ENCODE results near the gene WASHC1.
"Not testable (repeated sequence)": the region's sequence is repeated elsewhere in the genome, so short reads cannot be mapped to it uniquely, and the experiment has no call there.

The WASHC1 gene, protein sequence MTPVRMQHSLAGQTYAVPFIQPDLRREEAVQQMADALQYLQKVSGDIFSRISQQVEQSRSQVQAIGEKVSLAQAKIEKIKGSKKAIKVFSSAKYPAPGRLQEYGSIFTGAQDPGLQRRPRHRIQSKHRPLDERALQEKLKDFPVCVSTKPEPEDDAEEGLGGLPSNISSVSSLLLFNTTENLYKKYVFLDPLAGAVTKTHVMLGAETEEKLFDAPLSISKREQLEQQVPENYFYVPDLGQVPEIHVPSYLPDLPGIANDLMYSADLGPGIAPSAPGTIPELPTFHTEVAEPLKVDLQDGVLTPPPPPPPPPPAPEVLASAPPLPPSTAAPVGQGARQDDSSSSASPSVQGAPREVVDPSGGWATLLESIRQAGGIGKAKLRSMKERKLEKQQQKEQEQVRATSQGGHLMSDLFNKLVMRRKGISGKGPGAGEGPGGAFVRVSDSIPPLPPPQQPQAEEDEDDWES
- 2.8 to 11.9 reads per million in 2 donors for total RNA-seq

DNA sequence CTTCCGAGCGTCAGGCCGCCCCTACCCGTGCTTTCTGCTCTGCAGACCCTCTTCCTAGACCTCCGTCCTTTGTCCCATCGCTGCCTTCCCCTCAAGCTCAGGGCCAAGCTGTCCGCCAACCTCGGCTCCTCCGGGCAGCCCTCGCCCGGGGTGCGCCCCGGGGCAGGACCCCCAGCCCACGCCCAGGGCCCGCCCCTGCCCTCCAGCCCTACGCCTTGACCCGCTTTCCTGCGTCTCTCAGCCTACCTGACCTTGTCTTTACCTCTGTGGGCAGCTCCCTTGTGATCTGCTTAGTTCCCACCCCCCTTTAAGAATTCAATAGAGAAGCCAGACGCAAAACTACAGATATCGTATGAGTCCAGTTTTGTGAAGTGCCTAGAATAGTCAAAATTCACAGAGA is at the start of gene WASHC1:
Gene WASHC1, minus strand, starts transcription at position 101 of the 400 bp plus-strand sequence. CDS start 4,457 bp downstream, outside the sequence.
- not testable (repeated sequence) for DNase-seq

DNA sequence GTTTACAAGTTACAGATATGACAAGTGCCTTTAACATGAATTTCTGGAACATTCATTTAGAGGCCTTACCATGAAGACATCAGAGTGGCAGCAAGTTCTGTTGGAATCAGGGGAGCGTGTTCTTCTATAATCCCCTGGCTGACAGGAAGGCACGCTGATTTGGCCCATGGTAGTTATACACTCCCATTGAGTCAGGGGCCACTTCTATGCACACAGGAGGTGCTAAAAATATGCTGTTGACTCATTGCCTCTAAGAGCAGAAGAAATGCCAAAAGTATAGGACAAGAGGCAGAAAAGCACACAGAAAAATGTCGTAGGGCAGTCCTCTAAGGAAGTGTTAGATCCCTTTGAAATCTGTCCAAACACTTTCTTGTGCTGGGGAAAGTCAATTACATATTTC is 49.1 kb upstream of the WASHC1 start:
- DNase-seq = not testable (repeated sequence)

DNA sequence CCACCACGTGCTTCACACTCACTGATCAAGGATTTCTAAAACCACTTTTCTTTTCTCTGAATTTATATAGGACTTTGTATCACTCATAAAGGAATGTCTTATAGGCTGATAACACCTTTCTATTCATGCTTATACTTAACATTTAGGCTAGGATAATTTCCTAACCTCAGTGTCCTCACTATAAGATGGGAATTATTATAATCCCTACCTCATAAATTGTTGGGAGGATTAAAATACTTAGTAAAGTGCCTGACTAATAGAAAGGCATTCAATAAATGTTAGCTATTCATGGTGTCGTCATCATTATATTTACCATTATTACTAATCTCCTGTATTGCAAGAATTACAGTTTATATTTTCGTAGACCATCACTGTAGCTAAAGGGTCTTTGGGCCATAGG is 47.1 kb upstream of the WASHC1 start:
- not testable (repeated sequence) for DNase-seq

DNA sequence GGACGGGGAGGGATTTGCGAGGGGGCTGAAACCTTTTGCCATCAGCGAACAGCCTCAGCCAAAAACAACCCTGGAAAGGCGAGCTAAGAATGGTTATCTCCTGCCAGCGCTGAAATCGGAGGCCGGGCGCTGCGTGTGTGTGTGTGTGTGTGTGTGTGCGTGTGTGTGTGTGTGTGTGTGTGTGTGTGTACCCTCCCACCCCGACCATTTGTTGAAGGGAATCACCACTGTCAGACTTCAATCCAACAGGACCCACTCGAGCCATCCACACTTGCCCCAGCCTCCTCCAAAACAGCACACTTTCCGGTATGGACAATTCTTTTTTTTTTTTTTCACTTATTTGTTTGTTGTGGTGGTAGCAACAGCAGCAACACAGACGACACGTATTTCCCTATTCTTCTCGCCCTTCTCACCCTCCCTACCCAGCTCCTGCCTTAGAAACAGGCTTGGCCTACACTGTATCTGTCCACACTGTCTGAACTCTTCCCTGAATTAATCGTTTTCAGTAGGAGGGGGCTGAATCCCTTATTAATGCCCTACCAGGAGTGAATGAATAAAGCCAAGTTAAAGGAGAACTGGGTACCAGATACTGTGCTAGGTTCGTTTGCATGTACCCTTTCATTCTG is 44.8 kb upstream of the WASHC1 start:
- DNase-seq = not testable (repeated sequence)

DNA sequence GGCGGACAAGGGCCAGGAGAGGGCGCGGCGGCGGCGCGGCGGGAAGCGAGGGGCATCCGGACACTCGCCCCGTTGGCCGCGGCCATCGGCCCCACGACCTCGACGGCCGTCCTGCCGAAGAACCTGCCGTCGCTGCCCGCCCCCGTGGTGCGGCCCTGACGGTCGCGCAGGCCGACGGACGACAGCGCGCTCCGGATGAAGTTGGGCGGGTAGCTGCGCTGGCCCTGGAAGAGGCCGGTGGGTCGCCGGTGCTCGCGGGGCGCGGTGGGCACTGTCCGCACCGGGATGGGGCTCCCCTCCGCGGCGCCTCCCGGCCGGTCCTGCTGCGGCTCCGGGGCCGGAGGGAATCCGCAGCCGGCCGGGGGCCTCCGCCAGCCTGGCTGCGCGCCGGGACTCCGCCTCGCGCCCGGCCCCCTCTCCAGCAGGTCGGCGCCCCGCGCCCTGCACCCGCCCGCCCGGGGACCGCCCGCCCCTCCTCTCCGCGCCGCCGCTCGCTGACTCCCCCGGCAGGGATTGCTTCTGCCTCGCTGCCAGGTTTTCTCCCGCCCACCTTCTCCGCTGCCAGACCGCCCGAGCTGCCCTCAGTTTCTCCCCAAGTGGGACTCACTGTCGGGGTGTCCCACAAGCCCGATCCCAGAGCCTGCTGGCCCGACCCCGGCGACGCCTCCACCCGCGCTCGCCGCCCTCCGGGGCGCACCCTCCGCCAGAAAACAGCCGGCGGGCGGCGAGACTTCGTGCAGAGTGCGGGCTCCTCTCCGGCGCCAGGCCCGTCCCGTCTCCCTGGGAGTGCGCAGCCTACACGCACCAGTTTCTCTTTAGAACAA is 44.0 kb upstream of the WASHC1 start:
- DNase-seq = peak in 1 of 5 experiments; percentile 13

DNA sequence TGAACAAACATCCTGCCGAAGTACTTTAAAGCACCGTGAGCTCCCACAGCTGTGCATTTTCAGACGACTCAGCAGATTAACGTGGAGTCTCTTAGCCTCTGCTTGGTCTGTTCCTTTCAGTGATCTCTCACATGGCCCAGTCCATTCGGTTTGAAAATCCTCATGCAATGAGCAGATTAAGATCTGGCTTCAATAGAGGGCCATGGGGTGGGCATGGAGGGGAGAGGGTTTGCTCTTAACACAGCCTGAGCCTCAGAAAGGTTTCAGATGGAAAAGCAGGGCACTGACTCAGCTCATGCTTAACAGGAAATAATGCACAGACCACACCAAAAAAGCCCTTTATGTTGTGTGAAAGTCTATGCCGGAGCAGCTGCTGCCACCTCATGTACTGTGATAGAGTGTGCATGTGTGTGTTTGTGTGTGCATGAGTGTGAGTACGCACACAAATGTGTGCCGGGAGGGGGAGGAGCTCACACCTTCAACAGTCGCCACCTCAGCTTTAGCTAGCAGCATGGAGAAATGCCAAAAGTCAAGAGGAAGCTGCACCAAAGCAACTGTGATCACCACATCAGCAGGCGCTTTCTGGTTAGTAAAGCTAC is 33.9 kb upstream of the WASHC1 start:
- peak in 3 of 5 experiments; percentile 10 to 90 (median 70) for DNase-seq

DNA sequence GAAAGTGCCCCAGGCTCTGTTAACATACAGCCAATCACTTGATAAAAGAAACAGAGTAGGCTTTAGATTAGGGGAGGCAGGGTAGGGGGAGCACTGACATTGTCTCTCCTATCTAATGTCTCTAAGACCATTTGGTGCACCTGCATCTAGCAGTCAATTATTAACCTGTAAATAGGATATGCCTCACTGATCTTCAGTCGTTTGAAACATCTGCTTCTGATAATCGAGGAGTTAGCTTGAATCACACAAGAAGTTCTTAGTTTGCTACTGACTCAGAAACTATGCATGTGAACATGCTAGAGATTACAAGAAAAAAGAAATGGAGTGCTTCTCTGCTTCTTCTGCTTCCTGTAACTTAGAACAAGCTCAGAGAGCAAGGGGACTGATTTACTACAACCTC is 23.4 kb upstream of the WASHC1 start:
- not testable (repeated sequence) for DNase-seq

DNA sequence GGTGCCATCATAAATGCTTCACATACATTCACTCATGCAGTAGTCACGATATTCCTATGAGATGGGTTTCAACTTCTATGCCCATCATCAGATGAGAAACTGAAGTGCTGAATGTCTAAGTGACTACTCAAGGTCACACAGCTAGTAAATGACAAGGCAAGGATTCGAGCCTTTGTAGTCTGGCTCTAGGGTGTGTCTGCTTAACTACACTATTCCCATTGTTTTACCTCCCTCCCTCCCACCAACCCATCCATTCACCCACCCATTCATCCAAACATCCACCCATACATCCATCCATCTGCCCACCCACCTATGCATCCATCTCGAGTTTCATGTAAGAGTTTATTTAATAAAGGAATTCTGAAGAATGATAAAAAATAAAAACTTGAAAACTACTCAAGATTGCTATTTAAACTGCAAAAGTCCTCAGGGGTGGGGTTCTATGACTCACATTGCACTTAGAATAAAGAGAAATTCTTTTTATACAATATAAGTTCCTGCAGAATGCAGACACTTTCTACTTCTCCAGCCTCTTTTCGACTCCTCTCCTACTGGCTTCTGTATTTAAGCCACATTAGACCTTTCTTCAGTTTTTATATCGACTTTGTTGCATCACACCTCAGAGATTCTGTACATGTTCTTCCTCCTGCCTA is 19.1 kb upstream of the WASHC1 start:
- DNase-seq = not testable (repeated sequence)

DNA sequence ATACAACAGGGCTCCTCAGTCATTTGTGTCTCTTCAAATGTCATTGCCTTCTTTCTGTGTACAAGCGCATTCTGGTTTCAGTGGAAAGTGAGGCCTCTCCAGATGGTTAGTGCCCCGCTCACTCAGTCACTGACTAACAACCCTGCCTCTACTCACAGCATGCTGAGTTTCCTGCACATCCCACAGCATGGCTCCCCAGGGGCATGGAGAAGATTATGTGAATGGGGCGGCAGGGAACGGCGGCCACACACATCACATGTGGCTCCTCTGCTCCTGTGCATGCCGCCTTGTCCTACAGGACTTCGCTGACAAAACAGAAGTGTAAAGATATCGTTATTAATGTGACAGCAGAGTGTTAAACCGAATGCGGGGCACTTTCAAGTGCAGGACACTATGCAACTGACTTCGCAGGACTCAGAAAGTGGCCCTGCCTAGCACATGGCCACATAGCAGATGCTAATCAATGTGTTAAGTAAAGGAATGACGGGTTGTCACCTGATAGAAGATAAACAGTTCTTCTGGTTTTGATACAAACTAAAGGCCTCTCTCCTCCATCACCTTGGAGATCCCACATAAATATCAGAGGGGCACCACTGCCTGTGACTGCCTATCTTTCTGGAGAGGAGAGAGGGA is 17.5 kb upstream of the WASHC1 start:
- not testable (repeated sequence) for DNase-seq

DNA sequence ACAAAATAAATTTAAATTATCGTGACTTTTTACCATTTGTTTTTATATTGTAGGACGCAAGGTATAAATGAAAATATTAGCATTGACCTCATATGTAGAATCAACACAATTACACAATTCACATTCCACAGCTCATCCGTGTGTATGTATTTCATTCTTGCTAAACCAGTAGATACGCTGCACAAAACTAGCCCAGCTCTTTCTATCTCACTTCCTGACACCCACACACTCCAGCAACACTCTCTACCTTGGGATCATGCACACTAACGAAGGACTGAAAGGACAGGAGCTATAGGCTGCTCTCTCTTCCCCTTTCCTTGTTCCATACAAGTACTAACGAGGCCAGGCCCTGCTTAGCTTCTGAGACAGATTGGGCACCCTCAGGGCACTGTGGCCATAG is 16.9 kb upstream of the WASHC1 start:
- not testable (repeated sequence) for DNase-seq

DNA sequence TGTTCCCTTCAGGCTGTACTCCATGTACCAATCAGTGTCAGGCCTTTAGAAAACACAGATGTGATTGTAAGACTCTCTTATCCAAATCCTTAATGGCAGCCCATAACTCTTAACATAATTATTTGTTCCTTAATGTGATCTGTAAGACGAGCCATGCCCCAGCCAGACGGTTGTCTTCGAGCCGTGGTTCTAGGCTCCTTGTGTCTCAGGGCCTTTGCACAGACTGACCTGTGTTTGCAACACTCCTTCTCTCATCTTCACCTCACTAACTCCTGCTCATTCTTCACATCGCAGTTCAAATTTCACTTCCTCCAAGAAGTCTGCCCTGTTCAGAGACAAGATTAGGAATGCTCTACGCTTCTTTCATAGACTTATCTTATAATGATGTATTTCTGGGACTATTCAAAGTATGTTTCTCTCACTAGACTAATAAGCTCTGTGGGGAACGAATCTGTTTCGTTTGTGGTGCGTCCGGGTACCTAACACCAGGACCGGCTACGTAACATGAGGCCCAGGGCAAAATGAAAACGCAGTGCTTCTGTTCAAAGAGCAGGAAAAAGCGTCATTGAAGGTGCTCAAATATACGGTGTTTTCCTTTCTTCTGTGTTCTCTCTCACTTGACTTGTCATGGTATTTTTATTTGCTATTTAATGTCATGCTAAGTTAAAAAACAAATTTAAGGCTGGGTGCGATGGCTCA is 16.1 kb upstream of the WASHC1 start:
- not testable (repeated sequence) for DNase-seq

DNA sequence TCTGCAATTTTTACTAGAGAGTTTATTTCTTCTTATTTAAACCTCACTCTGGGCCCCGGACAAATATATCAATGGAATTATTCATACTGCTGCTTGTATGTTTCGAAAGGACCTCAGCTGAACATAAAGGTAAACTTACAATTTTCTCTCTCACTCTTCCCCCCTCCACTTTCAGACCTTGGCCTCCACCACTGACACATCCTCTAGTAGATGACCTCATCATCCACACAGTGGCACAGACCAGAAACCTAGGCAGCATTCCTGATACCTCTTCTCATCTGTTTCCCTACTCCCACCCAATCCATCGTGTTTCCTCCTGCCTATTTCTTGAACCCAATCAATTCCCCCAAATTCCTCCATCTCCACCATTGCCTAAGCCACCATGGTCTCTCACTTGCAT is 15.2 kb upstream of the WASHC1 start:
- DNase-seq = not testable (repeated sequence)

DNA sequence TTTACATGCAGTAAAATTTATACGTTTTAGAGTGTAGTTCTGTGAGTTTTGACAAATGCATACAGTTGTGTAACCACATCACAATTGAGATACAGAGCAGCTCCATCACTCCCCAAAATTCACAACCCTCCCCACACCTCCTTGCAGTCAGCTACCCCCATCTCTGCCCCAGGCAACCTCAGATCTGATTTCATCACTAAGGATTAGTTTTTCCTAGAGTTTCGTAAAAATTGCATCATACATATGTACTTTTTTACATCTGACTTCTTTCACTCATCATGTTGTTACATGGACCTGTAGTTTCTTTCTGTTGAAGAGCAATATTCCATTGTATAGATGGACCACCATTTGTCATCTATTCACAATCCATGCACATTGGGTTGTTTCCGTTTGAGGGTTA is 14.4 kb upstream of the WASHC1 start:
- not testable (repeated sequence) for DNase-seq

DNA sequence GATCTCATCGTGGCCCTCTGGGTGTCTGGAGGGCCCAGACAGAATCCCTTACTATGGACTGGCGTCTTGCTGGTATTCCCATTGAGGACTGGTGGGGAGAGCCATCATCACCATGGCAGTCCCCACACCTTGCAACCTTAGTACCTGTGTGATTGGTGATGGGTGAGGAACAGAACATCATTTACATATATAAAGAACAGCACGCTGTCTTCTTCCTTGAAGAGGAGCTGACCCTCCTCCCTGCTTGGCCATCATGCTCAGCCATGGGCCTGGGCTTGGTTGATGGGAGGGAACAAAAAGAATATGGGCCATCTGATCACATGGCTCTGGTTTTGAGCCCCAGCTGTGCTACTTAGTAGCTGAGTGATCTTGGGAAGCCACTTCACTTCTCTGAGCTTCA is 13.9 kb upstream of the WASHC1 start:
- not testable (repeated sequence) for DNase-seq

DNA sequence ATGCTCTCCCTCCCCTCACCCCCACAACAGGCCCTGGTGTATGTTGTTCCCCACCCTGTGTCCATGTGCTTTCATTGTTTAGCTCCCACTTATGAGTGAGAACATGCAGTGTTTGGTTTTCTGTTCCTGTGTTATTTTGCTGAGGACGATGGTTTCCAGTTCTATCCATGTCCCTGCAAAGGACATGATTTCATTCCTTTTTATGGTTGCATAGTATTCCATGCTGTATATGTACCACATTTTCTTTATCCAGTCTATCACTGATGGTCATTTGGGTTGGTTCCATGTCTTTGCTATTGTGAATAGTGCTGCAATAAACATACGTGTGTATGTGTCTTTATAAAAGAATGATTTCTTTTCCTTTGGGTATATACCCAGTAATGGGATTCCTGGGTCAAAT is 12.6 kb upstream of the WASHC1 start:
- DNase-seq = not testable (repeated sequence)

DNA sequence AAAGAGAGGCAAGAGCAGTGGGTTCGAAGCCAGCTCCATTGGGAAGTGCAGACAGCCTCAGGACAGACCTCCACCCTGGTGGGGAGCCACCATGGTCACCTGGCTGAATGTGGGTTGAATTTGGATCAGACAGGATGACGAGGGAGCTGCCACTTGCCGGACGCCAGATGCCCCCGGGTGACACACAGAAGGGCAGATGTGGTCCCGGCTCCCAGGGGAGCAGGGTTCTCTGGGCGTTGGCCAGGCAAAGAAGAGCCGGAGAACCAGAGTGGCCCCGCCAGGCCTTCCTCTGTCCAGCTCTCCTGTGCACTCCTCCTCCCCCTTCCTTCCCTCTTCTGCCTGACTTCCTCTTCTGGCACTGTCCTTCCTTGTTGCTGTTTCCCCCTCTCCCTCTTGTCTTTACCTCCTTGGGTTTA is 12.0 kb upstream of the WASHC1 start:
- not testable (repeated sequence) for DNase-seq

DNA sequence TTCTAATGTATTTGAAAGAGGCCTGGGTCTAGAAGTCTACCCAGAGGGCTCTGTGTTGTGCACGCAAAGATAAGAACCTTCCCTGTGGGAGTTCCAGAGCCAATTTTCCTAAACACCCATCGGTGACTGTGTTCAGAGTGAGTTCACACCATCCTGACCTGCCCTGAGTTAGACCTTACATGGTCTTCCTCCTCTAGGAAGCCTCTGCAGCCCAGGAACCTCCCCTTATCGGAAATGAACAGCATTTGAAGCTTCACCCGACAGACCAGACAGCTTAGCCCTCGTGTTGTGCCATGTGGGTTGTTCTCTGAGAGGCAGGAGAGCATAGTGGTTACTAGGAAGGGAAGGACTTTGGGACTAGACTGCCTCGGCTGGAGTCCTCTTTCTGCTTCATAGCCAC is 3.1 kb upstream of the WASHC1 start:
- not testable (repeated sequence) for DNase-seq

DNA sequence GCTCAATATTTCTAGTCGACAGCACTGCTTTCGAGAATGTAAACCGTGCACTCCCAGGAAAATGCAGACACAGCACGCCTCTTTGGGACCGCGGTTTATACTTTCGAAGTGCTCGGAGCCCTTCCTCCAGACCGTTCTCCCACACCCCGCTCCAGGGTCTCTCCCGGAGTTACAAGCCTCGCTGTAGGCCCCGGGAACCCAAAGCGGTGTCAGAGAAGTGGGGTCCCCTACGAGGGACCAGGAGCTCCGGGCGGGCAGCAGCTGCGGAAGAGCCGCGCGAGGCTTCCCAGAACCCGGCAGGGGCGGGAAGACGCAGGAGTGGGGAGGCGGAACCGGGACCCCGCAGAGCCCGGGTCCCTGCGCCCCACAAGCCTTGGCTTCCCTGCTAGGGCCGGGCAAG is 481 bp downstream of the WASHC1 start:
- DNase-seq = not testable (repeated sequence)

DNA sequence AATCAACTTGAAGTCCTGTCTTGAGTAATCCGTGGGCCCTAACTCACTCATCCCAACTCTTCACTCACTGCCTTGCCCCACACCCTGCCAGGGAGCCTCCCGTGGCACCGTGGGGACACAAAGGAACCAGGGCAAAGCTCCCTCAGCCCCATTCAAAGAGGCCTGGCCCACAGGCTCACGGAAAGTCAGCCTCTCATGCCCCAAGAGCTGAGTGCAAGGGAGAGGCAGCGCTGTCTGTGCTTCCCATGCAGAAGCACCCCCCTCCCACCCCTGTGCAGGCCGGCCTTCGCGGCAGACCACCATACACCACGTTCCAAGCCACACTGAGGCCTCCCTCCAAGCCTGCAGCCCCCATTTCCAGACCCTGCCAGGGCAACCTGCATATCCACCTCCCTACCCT is 7.6 kb downstream of the WASHC1 start:
- not testable (repeated sequence) for DNase-seq

DNA sequence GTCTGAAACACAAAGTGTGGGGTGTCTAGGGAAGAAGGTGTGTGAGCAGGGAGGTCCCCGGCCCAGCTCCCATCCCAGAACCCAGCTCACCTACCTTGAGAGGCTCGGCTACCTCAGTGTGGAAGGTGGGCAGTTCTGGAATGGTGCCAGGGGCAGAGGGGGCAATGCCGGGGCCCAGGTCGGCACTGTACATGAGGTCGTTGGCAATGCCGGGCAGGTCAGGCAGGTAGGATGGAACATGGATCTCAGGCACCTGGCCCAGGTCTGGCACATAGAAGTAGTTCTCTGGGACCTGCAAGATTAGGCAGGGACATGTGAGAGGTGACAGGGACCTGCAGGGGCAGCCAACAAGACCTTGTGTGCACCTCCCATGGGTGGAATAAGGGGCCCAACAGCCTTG is 12.4 kb downstream of the WASHC1 start:
- DNase-seq = not testable (repeated sequence)

Data from T-helper 2 cell (primary cell).